HepG2 (cell line): ENCODE results near the gene BCDIN3D. TPM values are rescaled to one million over a fixed set of nuclear protein-coding genes. Genes with fewer than 3 reads are reported as not detected.

Source experiments
- ATAC-seq: fragments of 200-7000 bp; cut with Tn5 transposase; 3 replicates; pipeline ENCODE4 v1.9.1; 2020; ENCODE audit warnings: mild to moderate bottlenecking, moderate library complexity
- BruUV-seq: library from RNA; stranded (reverse); fragments of 400-500 nt; replicated peaks from 2 replicates; lab custom pipeline; 2021; lab: Mats Ljungman, UMichigan
- CTCF ChIA-PET: fragments of 300-600 bp; formaldehyde crosslinking; extraction: SDS; loops from one replicate; lab custom pipeline; 2021; ENCODE audit warnings: low total read pairs, inconsistent platforms, low intra/inter-chr PET ratio; lab: Yijun Ruan, JAX
- POLR2A ChIA-PET: fragments of 350-600 bp; sonication (Branson Sonifier 250); formaldehyde crosslinking; loops from one replicate; lab custom pipeline; 2020; ENCODE audit warnings: antibody characterized with exemption, inconsistent platforms; lab: Yijun Ruan, JAX
- DNase-seq: peaks from one replicate; pipeline ENCODE4 v3.0.0-alpha.2; 2015; ENCODE audit warnings: low spot score
- FAIRE-seq: peaks from 3 replicates; lab custom pipeline; 2011; peaks lifted over from hg19 to GRCh38; lab: Jason Lieb, UNC
- H2AFZ ChIP-seq: one replicate; pipeline ENCODE4 v1.6.1; 2011; ENCODE audit warnings: low read length, inconsistent platforms
- H3K27ac ChIP-seq: fragments of 300-600 bp; 3 replicates; pipeline ENCODE4 v1.8.0; 2011; ENCODE audit warnings: mixed run types, mild to moderate bottlenecking, mixed read lengths, low read length, inconsistent platforms; ENCODE audit not compliant: insufficient read depth; ENCODE audit errors: extremely low read length
- H3K27me3 ChIP-seq, 2 experiments: fragments of 200-600 bp in 1 of 2; 2 replicates in 1 of 2; 3 replicates in 1 of 2; pipeline versions ENCODE4 v1.6.0 to v1.8.0; 2011; ENCODE audit warnings: low read length in 2 of 2, mild to moderate bottlenecking in 2 of 2, moderate library complexity in 2 of 2, inconsistent platforms in 1 of 2; ENCODE audit not compliant: insufficient read depth in 2 of 2, control insufficient read depth in 1 of 2
- H3K36me3 ChIP-seq, 2 experiments: fragments of 200-600 bp in 1 of 2; replicated peaks in 1 of 2; 2 replicates in 1 of 2; 3 replicates in 1 of 2; pipeline versions ENCODE4 v1.5.1 to v1.8.0; 2011; ENCODE audit warnings: low read length in 2 of 2, inconsistent platforms in 1 of 2; ENCODE audit not compliant: insufficient read depth in 2 of 2, control insufficient read depth in 1 of 2
- H3K4me1 ChIP-seq: 2 replicates; pipeline ENCODE4 v1.5.1; 2012; ENCODE audit warnings: low read length, inconsistent platforms; ENCODE audit not compliant: insufficient read depth
- H3K4me2 ChIP-seq: 2 replicates; pipeline ENCODE4 v1.6.0; 2011; ENCODE audit warnings: low read depth, low read length, inconsistent platforms
- H3K4me3 ChIP-seq, 3 experiments: fragments of 200-600 bp in 1 of 3; sonication (generic), shearing (Covaris generic) in 1 of 3; replicated peaks in 1 of 3; 2 replicates each; pipeline ENCODE4 v1.5.1; 2011 to 2016; ENCODE audit warnings: low read length in 3 of 3, inconsistent platforms in 2 of 3, low read depth in 2 of 3, mild to moderate bottlenecking in 2 of 3, control low read depth in 1 of 3, mixed read lengths in 1 of 3; ENCODE audit not compliant: insufficient read depth in 1 of 3
- H3K79me2 ChIP-seq: one replicate; pipeline ENCODE4 v1.6.1; 2011; ENCODE audit warnings: low read length, inconsistent platforms; ENCODE audit not compliant: insufficient read depth
- H3K9ac ChIP-seq: 2 replicates; pipeline ENCODE4 v1.6.0; 2011; ENCODE audit warnings: mild to moderate bottlenecking, low read depth, low read length, inconsistent platforms; ENCODE audit not compliant: insufficient read depth
- H3K9me3 ChIP-seq: 2 replicates; pipeline ENCODE4 v1.5.1; 2012; ENCODE audit warnings: mild to moderate bottlenecking, low read length
- H4K20me1 ChIP-seq: 2 replicates; pipeline ENCODE4 v1.6.0; 2011; ENCODE audit warnings: inconsistent platforms, mild to moderate bottlenecking, low read length, moderate library complexity; ENCODE audit not compliant: insufficient read depth
- CENPX ChIP-seq: sonication (generic); formaldehyde crosslinking; IDR thresholded peaks from 2 replicates; pipeline ENCODE4 v1.9.0; 2021; ENCODE audit warnings: mild to moderate bottlenecking, missing genetic modification reagents, moderate library complexity
- ELF3 ChIP-seq: IDR thresholded peaks from 2 replicates; pipeline ENCODE4 v1.6.1; 2016; ENCODE audit warnings: missing genetic modification reagents, missing compliant biosample characterization
- MAFK ChIP-seq, 2 experiments: IDR thresholded peaks in 1 of 2; conservative IDR thresholded peaks in 1 of 2; 2 replicates each; pipeline ENCODE4 v1.6.1; 2011; ENCODE audit warnings: improper control_type of control experiment in 2 of 2, low read length in 2 of 2
- SIN3A ChIP-seq: IDR thresholded peaks from 2 replicates; pipeline ENCODE4 v1.6.1; 2011; ENCODE audit warnings: low read depth, mild to moderate bottlenecking, control low read depth, low read length, borderline replicate concordance
- TEAD2 ChIP-seq: sonication (generic); formaldehyde crosslinking; IDR thresholded peaks from 2 replicates; pipeline ENCODE4 v1.9.0; 2021; ENCODE audit warnings: missing genetic modification reagents
- ZNF136 ChIP-seq: sonication (generic); formaldehyde crosslinking; IDR thresholded peaks from 2 replicates; pipeline ENCODE4 v1.8.1; 2022; ENCODE audit warnings: low read depth, mild to moderate bottlenecking, moderate library complexity, missing genetic modification reagents
- ZNF383 ChIP-seq: sonication (generic); formaldehyde crosslinking; IDR thresholded peaks from 2 replicates; pipeline ENCODE4 v1.4.0; 2020; ENCODE audit warnings: missing genetic modification reagents, mild to moderate bottlenecking, borderline replicate concordance
- ZNF615 ChIP-seq: sonication (generic); formaldehyde crosslinking; IDR thresholded peaks from 2 replicates; pipeline ENCODE4 v1.5.0; 2020; ENCODE audit warnings: mild to moderate bottlenecking, missing genetic modification reagents, borderline replicate concordance
- ZNF773 ChIP-seq: sonication (generic); formaldehyde crosslinking; IDR thresholded peaks from 2 replicates; pipeline ENCODE4 v1.4.0; 2020; ENCODE audit warnings: missing genetic modification reagents, borderline replicate concordance
- whole genome bisulfite sequencing: methylation state at CpG from one replicate; pipeline ENCODE4 v1.1.6; 2017; ENCODE audit warnings: low lambda C conversion rate; 5-methylcytosine and 5-hydroxymethylcytosine counted together
- in situ Hi-C: cut with HindIII; loops from 2 replicates; pipeline ENCODE4 v1.10.0; 2017; ENCODE audit warnings: low pct_unique_long_range_greater_than_20kb; ENCODE audit not compliant: extremely low pct_ligation_motif_present
- intact Hi-C: fragments of 100-400 bp; cut with micrococcal nuclease; formaldehyde crosslinking; loops from one replicate; pipeline ENCODE4 v1.10.0; 2022; ENCODE audit not compliant: unreplicated experiment
- polyA plus RNA-seq, 8 experiments: library from polyadenylated mRNA; depleted of rRNA in 3 of 8; stranded (reverse) in 7 of 8; unstranded in 1 of 8; fragments of >200 nt; fragmentation: Illumina TruSeq in 4 of 8; extraction: Trizol in 4 of 8; gene quantifications; 2 replicates each; pipeline versions ENCODE4 v1.2.1 to v1.2.3, GENCODE V29; 2011 to 2016; ENCODE audit warnings: low read depth in 4 of 8, missing spikeins in 1 of 8, mixed read lengths in 1 of 8; ENCODE audit not compliant: insufficient read depth in 1 of 8
- total RNA-seq, 5 experiments: library from RNA; depleted of rRNA; stranded (reverse); fragments of >200 nt; fragmentation: Illumina TruSeq; extraction: Trizol; gene quantifications; 2 replicates each; pipeline ENCODE4 v1.2.3, GENCODE V29; 2016; ENCODE audit warnings: low read depth in 1 of 5
- TF ChIP-seq, protein P1 (sequence below): sonication (generic); formaldehyde crosslinking; IDR thresholded peaks from 2 replicates; pipeline ENCODE4 v1.8.0; 2022; ENCODE audit warnings: mild to moderate bottlenecking, missing genetic modification reagents, moderate library complexity

Gene BCDIN3D
- total and polyA plus RNA-seq, 2 of the 13 experiments (the other 11 are each of a cell fraction or from before 2014, with no cell fraction given) = 2.2 to 2.5 TPM

DNA sequence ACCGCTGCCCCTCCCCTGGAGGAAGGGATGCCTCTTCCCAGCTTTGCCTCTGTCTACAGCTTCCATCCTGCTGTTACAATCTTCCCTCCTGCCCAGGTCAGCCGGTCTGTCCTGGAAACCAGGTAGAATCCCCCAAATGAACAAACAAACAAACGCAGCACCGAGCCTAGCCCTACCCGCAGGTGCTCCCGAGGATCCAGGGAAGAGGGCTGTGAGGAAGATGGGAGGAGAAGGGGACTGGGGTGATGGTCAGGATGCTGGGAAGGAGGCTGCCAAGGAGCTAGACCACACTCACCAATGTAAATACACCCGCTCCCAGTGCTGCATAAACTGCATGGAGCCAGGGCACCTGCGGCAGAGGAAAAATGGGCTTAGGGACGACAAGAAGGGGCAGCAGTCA, 44.2 kb upstream of the BCDIN3D start:
- BruUV-seq = no TSS peak
- TF ChIP-seq, protein P1, sequence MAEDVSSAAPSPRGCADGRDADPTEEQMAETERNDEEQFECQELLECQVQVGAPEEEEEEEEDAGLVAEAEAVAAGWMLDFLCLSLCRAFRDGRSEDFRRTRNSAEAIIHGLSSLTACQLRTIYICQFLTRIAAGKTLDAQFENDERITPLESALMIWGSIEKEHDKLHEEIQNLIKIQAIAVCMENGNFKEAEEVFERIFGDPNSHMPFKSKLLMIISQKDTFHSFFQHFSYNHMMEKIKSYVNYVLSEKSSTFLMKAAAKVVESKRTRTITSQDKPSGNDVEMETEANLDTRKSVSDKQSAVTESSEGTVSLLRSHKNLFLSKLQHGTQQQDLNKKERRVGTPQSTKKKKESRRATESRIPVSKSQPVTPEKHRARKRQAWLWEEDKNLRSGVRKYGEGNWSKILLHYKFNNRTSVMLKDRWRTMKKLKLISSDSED = no peak
- no peak for TF ChIP-seq SIN3A
- TF ChIP-seq MAFK (conservative IDR thresholded peaks at IDR 0.05 in 1 of 2, IDR thresholded peaks at IDR 0.05 in 1 of 2; ENCODE audit: low read length in 2 of 2) = no peak
- no peak for TF ChIP-seq ZNF615 (CRISPR knock-in tag)
- TF ChIP-seq ZNF136 (CRISPR knock-in tag) = no peak
- TF ChIP-seq ZNF773 (CRISPR knock-in tag) = no peak
- TF ChIP-seq CENPX = no peak
- TF ChIP-seq TEAD2 = no peak
- TF ChIP-seq ZNF383 (CRISPR knock-in tag) = no peak
- TF ChIP-seq ELF3 (CRISPR knock-in tag) = no peak
- Histone ChIP-seq H3K9ac (no peak overlapping the region), H3K27me3 (peaks cover 8 to 76% of the 10 kb centered on the region in 2 experiments; a peak in 3 of 5 replicates), H4K20me1 (no peaks in the 10 kb centered on the region), H3K4me2 (peak overlapping the region; percentile 67; the same call in 1 of the 2 replicates), H3K27ac (no peak overlapping the region), H3K9me3 (no peaks in the 10 kb centered on the region), H2AFZ (no peak overlapping the region), H3K4me1 (peaks cover 50% of the 10 kb centered on the region), H3K79me2 (no peaks in the 10 kb centered on the region), H3K4me3 (no peak overlapping the region), H3K36me3 (no peaks in the 10 kb centered on the region)
- 25% methylated on average over 9 of the region's 9 CpGs for WGBS
- DNase-seq = no peak
- ATAC-seq = no peak
- intact Hi-C loops (no loop called here), in situ Hi-C loops (no loop called here)
- ChIA-PET CTCF (no interaction called here), POLR2A (no interaction called here)
- FAIRE-seq = no peak
